Fibroblast of villous mesenchyme (primary cell): Measurements from ENCODE around the gene ATP1A2. TPM values are rescaled to one million over a fixed set of nuclear protein-coding genes. Genes with fewer than 3 reads are reported as not detected.

Experiments used
- DNase-seq: peaks from one replicate; pipeline ENCODE4 v3.0.0-alpha.2; 2010; ENCODE audit warnings: low read depth
- H3K4me3 ChIP-seq: 2 replicates; pipeline ENCODE4 v1.5.1; 2011; ENCODE audit warnings: low read depth, mild to moderate bottlenecking, low read length
- total RNA-seq: library from RNA; depleted of rRNA; stranded (reverse); fragments of >200 nt; gene quantifications from 2 replicates; pipeline ENCODE4 v1.2.3, GENCODE V29; 2012
- TF ChIP-seq, protein P1 (sequence below): IDR thresholded peaks from 2 replicates; pipeline ENCODE4 v1.5.1; 2012; ENCODE audit warnings: low read depth, mild to moderate bottlenecking, low read length; ENCODE audit not compliant: insufficient read depth

The ATP1A2 gene
- total RNA-seq, 1 donor, result not detected

DNA sequence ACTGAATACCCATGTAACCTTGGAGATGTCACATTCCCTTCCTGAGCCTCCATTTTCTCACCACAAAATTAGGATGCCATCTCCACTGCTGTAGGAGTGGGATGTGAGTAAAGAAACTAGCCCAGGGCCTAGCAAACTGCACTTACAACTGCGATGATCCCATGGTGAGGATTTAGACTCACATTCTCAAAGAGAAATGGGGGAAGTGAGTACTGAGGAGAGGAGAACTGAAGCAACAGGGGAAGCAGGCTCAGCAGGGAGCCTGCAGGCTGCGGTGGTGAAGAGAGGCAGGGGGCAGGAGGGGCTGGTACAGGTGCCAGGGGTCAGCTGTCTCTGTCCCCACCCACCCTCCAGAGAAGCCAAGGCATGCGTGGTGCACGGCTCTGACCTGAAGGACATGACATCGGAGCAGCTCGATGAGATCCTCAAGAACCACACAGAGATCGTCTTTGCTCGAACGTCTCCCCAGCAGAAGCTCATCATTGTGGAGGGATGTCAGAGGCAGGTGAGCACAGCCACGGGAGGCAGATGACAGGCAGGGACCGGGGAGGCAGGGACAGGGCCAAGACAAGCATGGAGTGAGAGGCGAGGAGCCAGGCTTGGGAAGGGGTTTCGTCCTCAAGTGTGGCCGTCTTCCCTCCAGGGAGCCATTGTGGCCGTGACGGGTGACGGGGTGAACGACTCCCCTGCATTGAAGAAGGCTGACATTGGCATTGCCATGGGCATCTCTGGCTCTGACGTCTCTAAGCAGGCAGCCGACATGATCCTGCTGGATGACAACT lies 19.4 kb downstream of the ATP1A2 start:
- DNase-seq, result no peak
- TF ChIP-seq, protein P1, sequence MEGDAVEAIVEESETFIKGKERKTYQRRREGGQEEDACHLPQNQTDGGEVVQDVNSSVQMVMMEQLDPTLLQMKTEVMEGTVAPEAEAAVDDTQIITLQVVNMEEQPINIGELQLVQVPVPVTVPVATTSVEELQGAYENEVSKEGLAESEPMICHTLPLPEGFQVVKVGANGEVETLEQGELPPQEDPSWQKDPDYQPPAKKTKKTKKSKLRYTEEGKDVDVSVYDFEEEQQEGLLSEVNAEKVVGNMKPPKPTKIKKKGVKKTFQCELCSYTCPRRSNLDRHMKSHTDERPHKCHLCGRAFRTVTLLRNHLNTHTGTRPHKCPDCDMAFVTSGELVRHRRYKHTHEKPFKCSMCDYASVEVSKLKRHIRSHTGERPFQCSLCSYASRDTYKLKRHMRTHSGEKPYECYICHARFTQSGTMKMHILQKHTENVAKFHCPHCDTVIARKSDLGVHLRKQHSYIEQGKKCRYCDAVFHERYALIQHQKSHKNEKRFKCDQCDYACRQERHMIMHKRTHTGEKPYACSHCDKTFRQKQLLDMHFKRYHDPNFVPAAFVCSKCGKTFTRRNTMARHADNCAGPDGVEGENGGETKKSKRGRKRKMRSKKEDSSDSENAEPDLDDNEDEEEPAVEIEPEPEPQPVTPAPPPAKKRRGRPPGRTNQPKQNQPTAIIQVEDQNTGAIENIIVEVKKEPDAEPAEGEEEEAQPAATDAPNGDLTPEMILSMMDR, result no peak
- no peak overlapping the region for H3K4me3 ChIP-seq

DNA sequence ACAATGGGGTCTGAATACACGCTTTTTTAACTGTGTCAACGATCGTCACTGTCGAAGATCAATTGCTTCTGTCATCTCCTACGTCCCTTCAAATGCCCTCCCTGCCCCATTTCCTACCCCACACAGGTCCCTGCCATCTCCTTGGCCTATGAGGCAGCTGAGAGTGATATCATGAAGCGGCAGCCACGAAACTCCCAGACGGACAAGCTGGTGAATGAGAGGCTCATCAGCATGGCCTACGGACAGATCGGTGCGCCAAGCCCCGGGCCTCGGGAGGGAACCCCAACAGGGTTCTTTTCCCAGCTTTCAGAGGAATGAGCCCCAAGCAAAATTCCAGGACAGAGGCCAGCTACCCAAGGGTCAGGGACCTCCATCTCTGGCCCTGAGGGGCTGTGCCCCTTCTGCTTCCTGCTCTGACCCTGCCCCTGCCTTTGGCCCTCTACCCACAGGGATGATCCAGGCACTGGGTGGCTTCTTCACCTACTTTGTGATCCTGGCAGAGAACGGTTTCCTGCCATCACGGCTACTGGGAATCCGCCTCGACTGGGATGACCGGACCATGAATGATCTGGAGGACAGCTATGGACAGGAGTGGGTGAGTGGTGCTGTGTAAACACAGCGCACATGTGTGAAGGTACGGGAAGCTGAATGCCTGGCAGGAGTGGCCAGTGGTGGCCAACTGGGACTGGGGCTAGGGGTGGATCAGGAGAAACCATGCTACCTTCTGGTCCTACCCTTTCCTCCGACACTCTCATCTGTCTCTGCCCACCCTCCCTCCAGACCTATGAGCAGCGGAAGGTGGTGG lies 20.8 kb downstream of the ATP1A2 start:
- no peak overlapping the region for H3K4me3 ChIP-seq
- TF ChIP-seq, protein P1, result no peak
- DNase-seq, result no peak

DNA sequence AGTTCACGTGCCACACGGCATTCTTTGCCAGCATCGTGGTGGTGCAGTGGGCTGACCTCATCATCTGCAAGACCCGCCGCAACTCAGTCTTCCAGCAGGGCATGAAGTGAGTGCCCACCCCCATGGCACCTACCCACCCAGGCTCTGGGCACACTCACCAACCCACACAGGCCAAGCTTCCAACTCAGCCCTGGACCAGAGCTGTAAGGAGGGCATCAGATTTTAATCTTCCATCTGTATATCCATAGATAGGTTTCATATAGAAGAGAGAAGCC lies 21.3 kb downstream of the ATP1A2 start:
- no peak for DNase-seq
- no peak overlapping the region for H3K4me3 ChIP-seq
- TF ChIP-seq, protein P1, result no peak

DNA sequence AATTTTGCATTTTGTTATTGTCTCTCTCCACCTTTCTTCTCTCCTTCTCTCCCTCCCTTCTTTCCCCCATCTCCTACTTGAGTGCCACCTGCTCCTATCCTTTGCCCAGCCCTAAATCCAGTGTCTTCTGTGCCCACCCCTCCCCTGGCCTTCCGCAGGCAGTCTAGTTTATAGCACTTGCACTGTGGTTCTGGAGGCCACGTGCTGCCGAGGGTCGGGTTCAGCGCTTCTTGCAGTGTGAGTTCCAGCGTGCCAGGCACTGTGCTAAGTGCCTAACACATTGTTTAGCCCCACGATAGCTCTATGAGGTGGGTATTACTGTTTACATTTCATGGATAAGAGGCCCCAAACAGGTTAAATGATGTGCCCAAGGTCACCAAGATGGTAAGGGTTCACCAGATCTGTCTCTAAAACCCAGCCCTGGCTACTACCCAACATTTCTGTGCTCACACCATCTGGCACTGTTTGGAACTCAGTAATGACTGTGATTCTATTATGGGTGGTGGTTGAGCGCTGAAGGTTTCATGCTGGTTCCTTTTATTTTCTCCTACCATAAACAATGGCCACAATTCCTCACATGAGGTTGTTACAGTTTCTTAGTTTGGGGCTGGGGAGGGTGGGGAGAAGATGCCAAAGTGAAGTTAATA lies 21.8 kb downstream of the ATP1A2 start:
- DNase-seq, result no peak
- TF ChIP-seq, protein P1, result no peak
- no peak overlapping the region for H3K4me3 ChIP-seq

DNA sequence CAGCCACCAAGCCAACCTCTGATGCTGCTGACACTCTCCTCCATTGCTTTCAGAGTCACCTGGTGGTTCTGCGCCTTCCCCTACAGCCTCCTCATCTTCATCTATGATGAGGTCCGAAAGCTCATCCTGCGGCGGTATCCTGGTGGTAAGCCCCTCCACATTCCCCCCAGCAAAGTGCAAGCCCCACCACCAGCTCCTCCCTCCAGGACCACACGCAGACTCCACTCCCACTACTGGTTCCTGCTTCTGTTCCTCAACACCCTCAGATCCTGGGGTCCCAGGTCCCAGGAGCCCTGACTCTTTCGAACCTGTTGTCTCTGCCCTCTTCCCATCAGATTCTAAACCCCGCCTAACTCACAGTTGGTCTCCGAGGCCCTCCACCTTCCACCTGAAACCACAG lies 24.3 kb downstream of the ATP1A2 start:
- no peak overlapping the region for H3K4me3 ChIP-seq
- TF ChIP-seq, protein P1, result no peak
- DNase-seq, result no peak

DNA sequence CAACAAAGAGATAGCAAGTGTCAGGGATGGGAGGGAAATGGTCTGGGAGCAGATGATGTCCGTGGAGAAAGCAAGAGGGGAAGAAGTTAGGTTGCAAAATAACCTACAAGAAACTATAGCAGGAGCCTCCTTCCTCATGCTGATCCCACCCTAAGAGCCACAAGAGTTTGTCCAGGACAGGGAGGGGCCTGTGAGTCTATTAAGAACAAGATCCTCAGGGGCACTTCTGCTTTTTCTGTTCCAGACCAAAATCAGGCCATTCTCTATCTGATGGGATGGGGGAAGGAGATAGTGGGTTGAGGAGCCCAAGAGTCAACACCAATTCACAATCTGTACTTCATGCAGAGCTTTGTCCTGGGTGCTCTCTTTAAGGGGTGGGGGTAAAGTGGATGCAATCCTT lies 28.1 kb downstream of the ATP1A2 start:
- H3K4me3 ChIP-seq, result no peak overlapping the region
- no peak for DNase-seq
- TF ChIP-seq, protein P1, result no peak
